T47D (cell line): ENCODE measurements around the gene HLA-DOA.

Experiments used
- DNase-seq, 2 experiments: peaks; one replicate each; pipeline versions ENCODE4 v3.0.0 to v3.0.0-alpha.2; 2011 to 2012; ENCODE audit warnings: low read depth in 1 of 2, low spot score in 1 of 2
- JUND ChIP-seq: IDR thresholded peaks from 2 replicates; pipeline ENCODE4 v1.6.1; 2012; ENCODE audit warnings: low read depth
- in situ Hi-C: cut with HindIII; loops from 2 replicates; pipeline ENCODE4 v1.10.0; 2016; ENCODE audit warnings: low sequenced_read_pairs, low pct_unique_long_range_greater_than_20kb

Gene HLA-DOA

GRCh38 chr6:32971581-32972352 is 37.6 kb downstream of the HLA-DOA start:
- in situ Hi-C loops = no loop called here
- peak; percentile 69 for TF ChIP-seq JUND
- peak; percentile 77 to 100 for DNase-seq

- in situ Hi-C loops = no loop called here
- no peak for TF ChIP-seq JUND
- no peak for DNase-seq
These were observed 38.2 kb downstream of the HLA-DOA start for GRCh38 chr6:32971242-32971580.

GRCh38 chr6:32970413-32971241 is 38.8 kb downstream of the HLA-DOA start:
- in situ Hi-C loops = no loop called here
- peak; percentile 22 to 94 for DNase-seq

GRCh38 chr6:32969685-32970412 is 39.5 kb downstream of the HLA-DOA start:
- 0 out of 2 replicates have a peak, but pooled peaks have one; percentile 41 for TF ChIP-seq JUND
- in situ Hi-C loops = no loop called here

More at GRCh38 chr6:32970413-32971241, 38.8 kb downstream of the HLA-DOA start:
- no peak for TF ChIP-seq JUND

GRCh38 chr6:32968867-32969684 is 40.3 kb downstream of the HLA-DOA start:
- no peak for TF ChIP-seq JUND
- peak; percentile 46 to 95 for DNase-seq
- in situ Hi-C loops = no loop called here

More at GRCh38 chr6:32969685-32970412, 39.5 kb downstream of the HLA-DOA start:
- peak in 1 of 2 experiments; percentile 97 for DNase-seq

GRCh38 chr6:32968093-32968866 is 41.1 kb downstream of the HLA-DOA start, which contains the start of gene BRD2:
Gene BRD2 (plus strand): TSS chr6:32968594. CDS start chr6:32972899, 4,305 bp downstream.
- peak; percentile 82 to 98 for DNase-seq
- in situ Hi-C loops = no loop called here
- no peak for TF ChIP-seq JUND

- TF ChIP-seq JUND = no peak
- in situ Hi-C loops = no loop called here
- DNase-seq = peak in 1 of 2 experiments; percentile 82
These were observed 42.0 kb downstream of the HLA-DOA start for GRCh38 chr6:32967151-32968091.

GRCh38 chr6:32964776-32965175 is 44.6 kb downstream of the HLA-DOA start:
- in situ Hi-C loops = no loop called here
- DNase-seq = peak in 1 of 2 experiments; percentile 80
- TF ChIP-seq JUND = no peak

GRCh38 chr6:32963866-32964265 is 45.5 kb downstream of the HLA-DOA start:
- in situ Hi-C loops = no loop called here
- no peak for TF ChIP-seq JUND
- DNase-seq = no peak

GRCh38 chr6:32962213-32962826 is 47.1 kb downstream of the HLA-DOA start:
- in situ Hi-C loops = no loop called here
- no peak for TF ChIP-seq JUND
- no peak for DNase-seq
